OCI-LY1 (cell line): ENCODE results near the gene FBN1.

Experiments
- H2AFZ ChIP-seq: fragments of 200-600 bp; sonication (generic), shearing (Covaris generic); 2 replicates; pipeline ENCODE4 v1.6.0; 2014; ENCODE audit warnings: antibody characterized with exemption, mild to moderate bottlenecking, low read length
- H3F3A ChIP-seq: fragments of 200-600 bp; sonication (generic), shearing (Covaris generic); 2 replicates; pipeline ENCODE4 v1.6.0; 2014; ENCODE audit warnings: mild to moderate bottlenecking, antibody characterized with exemption, low read length, moderate library complexity; ENCODE audit not compliant: insufficient read depth
- H3K27ac ChIP-seq: fragments of 200-600 bp; sonication (generic); 2 replicates; pipeline ENCODE4 v1.5.1; 2014; ENCODE audit warnings: low read length, mixed run types, mild to moderate bottlenecking, low read depth; ENCODE audit not compliant: poor library complexity, severe bottlenecking
- H3K27me3 ChIP-seq: fragments of 200-600 bp; sonication (generic); 2 replicates; pipeline ENCODE4 v1.6.0; 2014; ENCODE audit warnings: antibody characterized with exemption, mild to moderate bottlenecking, low read length, moderate library complexity; ENCODE audit not compliant: insufficient read depth
- H3K36me3 ChIP-seq: fragments of 200-600 bp; sonication (generic); 2 replicates; pipeline ENCODE4 v1.6.1; 2014; ENCODE audit warnings: mild to moderate bottlenecking, antibody characterized with exemption, low read length, moderate library complexity, mixed read lengths; ENCODE audit not compliant: insufficient read depth
- H3K4me1 ChIP-seq: fragments of 200-600 bp; sonication (generic); 2 replicates; pipeline ENCODE4 v1.5.1; 2014; ENCODE audit warnings: mild to moderate bottlenecking, low read length, moderate library complexity; ENCODE audit not compliant: insufficient read depth, severe bottlenecking
- H3K4me2 ChIP-seq: fragments of 200-600 bp; sonication (generic), shearing (Covaris generic); 2 replicates; pipeline ENCODE4 v1.6.1; 2014; ENCODE audit warnings: low read length
- H3K4me3 ChIP-seq: fragments of 200-600 bp; sonication (generic); 2 replicates; pipeline ENCODE4 v1.5.1; 2014; ENCODE audit warnings: low read length, low read depth, mild to moderate bottlenecking, mixed read lengths; ENCODE audit not compliant: poor library complexity, severe bottlenecking
- H3K79me2 ChIP-seq: fragments of 200-600 bp; shearing (Covaris generic); 2 replicates; pipeline ENCODE4 v1.6.1; 2016; ENCODE audit warnings: mixed run types, low read length, mixed read lengths; ENCODE audit not compliant: insufficient read depth
- H3K9ac ChIP-seq: fragments of 200-600 bp; sonication (generic), shearing (Covaris generic); 2 replicates; pipeline ENCODE4 v1.6.1; 2014; ENCODE audit warnings: mild to moderate bottlenecking, low read length, mixed read lengths
- H3K9me2 ChIP-seq: fragments of 200-600 bp; sonication (generic), shearing (Covaris generic); 2 replicates; pipeline ENCODE4 v1.6.1; 2014; ENCODE audit warnings: low read depth, mild to moderate bottlenecking, low read length, mixed read lengths
- H3K9me3 ChIP-seq: fragments of 200-600 bp; shearing (Covaris generic); 2 replicates; pipeline ENCODE4 v1.6.1; 2014; ENCODE audit warnings: low read length, mixed read lengths
- H4K20me1 ChIP-seq: fragments of 200-600 bp; sonication (generic), shearing (Covaris generic); 2 replicates; pipeline ENCODE4 v1.6.0; 2016; ENCODE audit warnings: mild to moderate bottlenecking, low read length; ENCODE audit not compliant: insufficient read depth
- EZH2 ChIP-seq: fragments of 200-600 bp; sonication (generic), shearing (Covaris generic); IDR thresholded peaks from 2 replicates; pipeline ENCODE4 v1.8.0; 2017; ENCODE audit warnings: borderline replicate concordance, mixed run types, mild to moderate bottlenecking, antibody characterized with exemption, low read length, moderate library complexity, mixed read lengths
- TF ChIP-seq, protein P1 (sequence below): fragments of 200-600 bp; sonication (generic), shearing (Covaris generic); IDR thresholded peaks from 2 replicates; pipeline ENCODE4 v1.5.1; 2017; ENCODE audit warnings: mild to moderate bottlenecking, antibody characterized with exemption, low read length, moderate library complexity, mixed read lengths

The FBN1 gene

DNA sequence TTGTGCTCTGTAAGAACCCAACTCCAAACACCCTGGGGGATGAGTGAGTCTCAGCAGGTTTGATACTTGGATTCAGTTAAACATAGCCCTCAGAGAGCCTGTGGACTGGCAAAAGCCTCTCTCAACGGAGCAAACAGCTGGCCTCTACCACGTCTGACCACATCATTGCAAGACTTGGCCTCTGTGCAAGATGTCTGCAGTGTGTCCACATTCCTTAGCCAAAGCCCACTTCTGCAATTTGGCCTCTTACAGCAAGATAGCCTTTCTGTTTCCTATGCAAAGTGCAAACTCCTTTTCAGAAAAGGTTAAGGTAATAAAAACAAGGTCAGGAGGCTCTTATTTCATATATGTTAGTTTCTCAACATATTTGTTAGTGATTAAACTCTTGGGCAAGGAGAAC lies 27.9 kb downstream of the FBN1 start:
- Histone ChIP-seq H3K27me3 (no peaks in the 10 kb centered on the region), H3F3A (no peaks in the 10 kb centered on the region), H3K9me2 (no peaks in the 10 kb centered on the region), H2AFZ (no peak overlapping the region), H3K36me3 (no peaks in the 10 kb centered on the region), H3K4me2 (no peak overlapping the region), H4K20me1 (no peaks in the 10 kb centered on the region), H3K4me1 (no peaks in the 10 kb centered on the region), H3K27ac (no peak overlapping the region), H3K4me3 (no peak overlapping the region), H3K79me2 (no peaks in the 10 kb centered on the region), H3K9me3 (no peaks in the 10 kb centered on the region), H3K9ac (no peak overlapping the region)
- TF ChIP-seq, protein P1, sequence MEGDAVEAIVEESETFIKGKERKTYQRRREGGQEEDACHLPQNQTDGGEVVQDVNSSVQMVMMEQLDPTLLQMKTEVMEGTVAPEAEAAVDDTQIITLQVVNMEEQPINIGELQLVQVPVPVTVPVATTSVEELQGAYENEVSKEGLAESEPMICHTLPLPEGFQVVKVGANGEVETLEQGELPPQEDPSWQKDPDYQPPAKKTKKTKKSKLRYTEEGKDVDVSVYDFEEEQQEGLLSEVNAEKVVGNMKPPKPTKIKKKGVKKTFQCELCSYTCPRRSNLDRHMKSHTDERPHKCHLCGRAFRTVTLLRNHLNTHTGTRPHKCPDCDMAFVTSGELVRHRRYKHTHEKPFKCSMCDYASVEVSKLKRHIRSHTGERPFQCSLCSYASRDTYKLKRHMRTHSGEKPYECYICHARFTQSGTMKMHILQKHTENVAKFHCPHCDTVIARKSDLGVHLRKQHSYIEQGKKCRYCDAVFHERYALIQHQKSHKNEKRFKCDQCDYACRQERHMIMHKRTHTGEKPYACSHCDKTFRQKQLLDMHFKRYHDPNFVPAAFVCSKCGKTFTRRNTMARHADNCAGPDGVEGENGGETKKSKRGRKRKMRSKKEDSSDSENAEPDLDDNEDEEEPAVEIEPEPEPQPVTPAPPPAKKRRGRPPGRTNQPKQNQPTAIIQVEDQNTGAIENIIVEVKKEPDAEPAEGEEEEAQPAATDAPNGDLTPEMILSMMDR: no peak
- no peak for TF ChIP-seq EZH2

DNA sequence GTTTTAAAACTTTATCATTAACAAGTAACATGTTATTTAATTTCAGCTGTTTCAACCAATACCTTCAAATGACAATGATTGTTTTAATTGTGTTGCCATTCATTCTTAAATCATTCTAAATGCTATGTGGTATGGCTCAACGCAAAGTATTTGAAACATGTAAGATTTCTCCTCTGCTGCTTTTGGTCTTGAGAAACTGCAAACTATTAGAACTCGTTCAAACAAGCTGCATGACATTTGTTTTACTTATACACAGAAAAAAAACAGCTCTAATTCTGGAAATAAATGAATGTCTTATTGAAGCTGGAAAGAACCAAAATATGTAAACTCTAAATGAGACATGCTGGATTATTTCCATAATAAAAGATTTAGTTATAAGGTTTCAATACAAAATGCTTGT lies 29.3 kb downstream of the FBN1 start:
- Histone ChIP-seq H3K9ac (no peak overlapping the region), H3K27ac (no peak overlapping the region), H3K36me3 (no peaks in the 10 kb centered on the region), H3K4me3 (no peak overlapping the region), H4K20me1 (no peaks in the 10 kb centered on the region), H3K27me3 (no peaks in the 10 kb centered on the region), H3K4me1 (no peaks in the 10 kb centered on the region), H3K79me2 (no peaks in the 10 kb centered on the region), H3K9me2 (no peaks in the 10 kb centered on the region), H2AFZ (no peak overlapping the region), H3F3A (no peaks in the 10 kb centered on the region), H3K9me3 (no peaks in the 10 kb centered on the region), H3K4me2 (no peak overlapping the region)
- TF ChIP-seq, protein P1: no peak
- TF ChIP-seq EZH2: no peak

DNA sequence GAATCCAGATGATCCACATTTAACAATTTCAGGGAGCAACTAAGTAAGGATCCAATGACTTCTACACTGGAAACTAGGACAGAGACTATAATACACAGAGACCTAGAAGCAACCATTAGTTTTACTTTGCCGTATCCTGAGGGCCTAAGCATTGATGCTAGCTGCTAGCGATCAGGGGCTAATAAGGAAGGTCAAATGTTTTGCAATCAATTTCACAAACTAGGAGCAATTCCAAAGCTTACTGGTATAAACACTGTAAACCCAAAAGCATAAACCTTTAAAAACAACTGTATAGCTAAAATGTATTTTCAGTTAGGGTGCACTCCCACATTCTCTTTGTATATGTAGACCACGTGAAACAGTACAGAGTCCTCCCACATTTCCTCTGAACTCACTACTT lies 31.5 kb downstream of the FBN1 start:
- H3K9me3 ChIP-seq: no peaks in the 10 kb centered on the region
- H3K9me2 ChIP-seq: no peaks in the 10 kb centered on the region
- no peaks in the 10 kb centered on the region for H3F3A ChIP-seq
- H3K27ac ChIP-seq: no peak overlapping the region
- H4K20me1 ChIP-seq: no peaks in the 10 kb centered on the region
- no peak overlapping the region for H2AFZ ChIP-seq
- H3K4me2 ChIP-seq: no peak overlapping the region
- no peak overlapping the region for H3K9ac ChIP-seq
- no peaks in the 10 kb centered on the region for H3K36me3 ChIP-seq
- H3K27me3 ChIP-seq: no peaks in the 10 kb centered on the region
- H3K79me2 ChIP-seq: no peaks in the 10 kb centered on the region
- TF ChIP-seq, protein P1: no peak
- no peak for TF ChIP-seq EZH2
- H3K4me3 ChIP-seq: no peak overlapping the region
- no peaks in the 10 kb centered on the region for H3K4me1 ChIP-seq
